ENCODE measurements around the gene MED27. TPM values are rescaled to one million over a fixed set of nuclear protein-coding genes. Genes with fewer than 3 reads are reported as not detected.

MED27 gene
- total and polyA plus RNA-seq, 2 of the 4 experiments (the other 2 are of a cell fraction) = 50.2 to 63.4 TPM

DNA sequence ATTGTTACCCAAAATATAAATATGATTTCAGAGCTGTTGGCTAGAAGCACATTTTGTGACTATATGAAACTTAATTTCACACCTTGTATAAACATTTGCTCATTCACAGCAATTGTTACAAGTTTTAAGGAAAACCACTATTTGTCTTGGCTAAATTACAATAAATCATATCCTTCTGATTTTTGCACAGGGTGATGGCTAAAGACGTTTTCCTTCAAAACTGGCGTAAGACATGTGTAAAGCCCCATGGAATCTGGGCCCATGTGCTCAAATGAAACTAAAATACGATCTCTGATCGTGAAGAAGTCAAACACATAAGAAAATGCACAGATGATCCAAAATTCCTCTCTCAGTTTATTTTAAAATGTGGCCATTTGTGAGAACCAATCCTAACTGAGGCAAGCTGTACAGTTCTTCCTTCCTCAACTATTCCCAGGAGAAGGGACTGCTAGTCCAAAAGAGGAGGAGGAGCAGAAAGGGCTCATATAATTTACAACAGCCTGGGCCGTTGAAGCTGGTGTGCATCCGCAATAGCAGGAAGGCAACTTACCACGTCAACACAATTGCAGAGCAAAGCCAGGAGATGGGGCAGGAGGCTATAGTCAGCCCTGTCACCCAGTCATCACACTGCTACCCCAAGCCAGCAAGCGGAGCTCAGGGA is 98.4 kb downstream of the MED27 start:
- BruUV-seq (replicated peaks) = no TSS peak
- no peak overlapping the region for H2BK15ac ChIP-seq (ENCODE audit: low read depth, low read length)
- peaks cover 34 to 50% of the 10 kb centered on the region in 2 experiments for H3K79me1 ChIP-seq (ENCODE audit: low read depth in 1 of 2, low read length in 2 of 2)
- H4K8ac ChIP-seq (ENCODE audit: low read depth in 2 of 2, low read length in 2 of 2) = no peak overlapping the region; a peak in 1 of 4 replicates
- H3K23ac ChIP-seq (ENCODE audit: low read depth, low read length) = no peak overlapping the region
- intact Hi-C loops (cut with micrococcal nuclease) (no loop called here), in situ Hi-C loops (cut with MboI; ENCODE audit: low sequenced_read_pairs) (no loop called here), dilution Hi-C loops (cut with HindIII; ENCODE audit: low sequenced_read_pairs, unreplicated experiment) (no loop called here)
- POLR2A ChIA-PET (ENCODE audit: unreplicated experiment) = no interaction called here
- no peaks in the 10 kb centered on the region; the same call in 1 of the 2 replicates for H3K36me3 ChIP-seq (ENCODE audit: control insufficient read depth, insufficient read depth, low read length)
- no peak overlapping the region for H4K91ac ChIP-seq (ENCODE audit: insufficient read depth, low read depth, low read length)
- H3K4me2 ChIP-seq (ENCODE audit: low read depth, low read length) = no peak overlapping the region
- H3K14ac ChIP-seq (replicated peaks; ENCODE audit: low read depth, low read length) = no peak overlapping the region
- no peak overlapping the region for H3K4ac ChIP-seq (ENCODE audit: low read depth, low read length)
- no peak overlapping the region for H3K27ac ChIP-seq (ENCODE audit: insufficient read depth, low read length)
- H4K20me1 ChIP-seq (ENCODE audit: insufficient read depth, low read length) = peaks cover 12% of the 10 kb centered on the region; the same call in 1 of the 2 replicates
- H3K27me3 ChIP-seq (ENCODE audit: control insufficient read depth, insufficient read depth, low read length) = no peaks in the 10 kb centered on the region
- H3K9me1 ChIP-seq (ENCODE audit: insufficient read depth, low read length) = peaks cover 3% of the 10 kb centered on the region
- no peak overlapping the region for H2BK120ac ChIP-seq (ENCODE audit: low read depth, low read length)
- no CpG with 5 or more reads among the region's 8 CpGs for WGBS, 2 experiments (ENCODE audit: extremely low coverage in 2 of 2, insufficient read length in 1 of 2)
- H2AK5ac ChIP-seq (ENCODE audit: low read depth, low read length) = no peak overlapping the region
- no peak overlapping the region for H2BK5ac ChIP-seq (ENCODE audit: low read depth, low read length, poor library complexity, severe bottlenecking)
- CTCF ChIA-PET = no interaction called here
- no peaks in the 10 kb centered on the region for H3K9me3 ChIP-seq (ENCODE audit: control insufficient read depth, insufficient read depth, low read length)
- H2AFZ ChIP-seq (replicated peaks; ENCODE audit: low read length, poor library complexity) = no peak overlapping the region
- H2BK20ac ChIP-seq (ENCODE audit: low read depth, low read length) = no peak overlapping the region
- DNase-seq (no peak), ATAC-seq (ENCODE audit: low read depth) (no peak)
- H3K18ac ChIP-seq (ENCODE audit: low read depth, low read length) = no peak overlapping the region
- H2AK9ac ChIP-seq (replicated peaks; ENCODE audit: low read depth, low read length, poor library complexity) = no peak overlapping the region
- H3K56ac ChIP-seq (ENCODE audit: extremely low read depth, insufficient read depth, low read length) = no peak overlapping the region
- H4K5ac ChIP-seq (ENCODE audit: low read depth, low read length) = no peak overlapping the region
- H3K4me3 ChIP-seq (ENCODE audit: insufficient read depth, low read depth, low read length) = no peak overlapping the region
- TF ChIP-seq USF2 (IDR thresholded peaks at IDR 0.05; ENCODE audit: low read depth, low read length) (no peak), CEBPB (IDR thresholded peaks at IDR 0.05; ENCODE audit: low read depth, low read length) (no peak), FOS (IDR thresholded peaks at IDR 0.05; ENCODE audit: low read depth, low read length) (no peak), MXI1 (IDR thresholded peaks at IDR 0.05; ENCODE audit: borderline replicate concordance, low read depth, low read length) (no peak), POLR2A (IDR thresholded peaks at IDR 0.05; ENCODE audit: low read depth, low read length) (no peak), MAZ (IDR thresholded peaks at IDR 0.05; ENCODE audit: borderline replicate concordance, low read depth, low read length) (no peak), SMC3 (IDR thresholded peaks at IDR 0.05; ENCODE audit: low read depth, low read length) (no peak), CHD1 (IDR thresholded peaks at IDR 0.05; ENCODE audit: low read depth, low read length) (no peak), ELK1 (IDR thresholded peaks at IDR 0.05; ENCODE audit: borderline replicate concordance, low read depth, low read length) (no peak), CTCF (conservative IDR thresholded peaks at IDR 0.05; ENCODE audit: low read depth, low read length) (no peak), MAFK (IDR thresholded peaks at IDR 0.05; ENCODE audit: low read depth, low read length) (no peak), RFX5 (IDR thresholded peaks at IDR 0.05; ENCODE audit: low read depth, low read length) (no peak), BHLHE40 (IDR thresholded peaks at IDR 0.05; ENCODE audit: low read depth, low read length) (no peak), RCOR1 (IDR thresholded peaks at IDR 0.05; ENCODE audit: insufficient replicate concordance, low read length) (no peak), RAD21 (IDR thresholded peaks at IDR 0.05; ENCODE audit: low read length) (no peak), NFE2L2 (IDR thresholded peaks at IDR 0.05; ENCODE audit: low read depth, low read length) (no peak)
- H3K4me1 ChIP-seq (ENCODE audit: control insufficient read depth, insufficient read depth, low read length) = peaks cover 5% of the 10 kb centered on the region; the same call in 1 of the 2 replicates
- H3K9ac ChIP-seq (ENCODE audit: low read depth, low read length) = no peak overlapping the region
